Measurements from ENCODE around the gene CFAP70. TPM values are rescaled to one million over a fixed set of nuclear protein-coding genes. Genes with fewer than 3 reads are reported as not detected.
"Not testable (repeated sequence)": the region's sequence is repeated elsewhere in the genome, so short reads cannot be mapped to it uniquely, and the experiment has no call there.

Gene CFAP70
- total RNA-seq, 1 donor from 2014 or later, result 1.5 TPM

GRCh38 chr10:73357166-73357565 is 1.5 kb downstream of the CFAP70 start:
- ATAC-seq (ENCODE audit: poor library complexity) (no peak), DNase-seq (no peak)
- intact Hi-C loops (cut with DNase I), result no loop called here

DNA sequence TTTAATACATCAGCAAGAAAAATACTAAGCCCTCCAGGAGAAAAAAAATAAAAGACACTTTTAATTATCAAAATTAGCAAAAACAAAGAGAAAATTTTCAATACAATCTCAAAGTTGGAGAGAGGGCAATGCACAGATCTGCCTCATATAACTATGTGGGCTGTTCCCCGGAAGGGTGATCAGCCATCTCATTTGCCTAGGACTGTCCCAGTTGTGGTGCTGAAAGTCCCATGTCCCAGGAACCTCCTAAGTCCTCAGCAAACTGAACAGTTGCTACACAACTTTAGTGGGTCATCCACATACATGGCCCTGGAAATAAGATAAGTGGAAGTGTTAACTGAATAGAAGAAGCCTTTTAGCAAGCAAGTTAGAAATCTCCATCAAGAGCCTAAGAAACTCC is 14.4 kb downstream of the CFAP70 start:
- DNase-seq (no peak), ATAC-seq (ENCODE audit: poor library complexity) (no peak)
- intact Hi-C loops (cut with DNase I), result no loop called here

DNA sequence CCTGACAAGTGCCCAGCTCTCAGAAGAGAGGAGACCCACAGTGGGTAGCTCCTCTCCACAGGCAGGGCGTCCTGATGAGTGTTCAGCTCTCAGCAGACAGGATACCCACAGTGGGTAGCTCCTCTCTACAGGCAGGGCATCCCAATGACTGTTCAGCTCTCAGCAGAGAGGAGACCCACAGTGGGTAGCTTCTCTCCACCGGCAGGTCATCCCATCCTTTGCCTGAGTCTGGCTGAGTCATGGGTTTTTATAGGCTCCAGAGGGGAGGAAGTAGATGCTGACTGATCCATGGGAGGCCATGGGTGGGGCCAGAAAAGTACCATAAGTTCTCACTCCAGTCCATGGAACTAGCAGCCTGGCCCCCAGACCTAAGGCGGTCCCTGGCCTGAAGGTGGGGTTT is 18.5 kb downstream of the CFAP70 start:
- ATAC-seq (ENCODE audit: poor library complexity), result no peak
- intact Hi-C loops (cut with DNase I), result no loop called here
- DNase-seq, result no peak

DNA sequence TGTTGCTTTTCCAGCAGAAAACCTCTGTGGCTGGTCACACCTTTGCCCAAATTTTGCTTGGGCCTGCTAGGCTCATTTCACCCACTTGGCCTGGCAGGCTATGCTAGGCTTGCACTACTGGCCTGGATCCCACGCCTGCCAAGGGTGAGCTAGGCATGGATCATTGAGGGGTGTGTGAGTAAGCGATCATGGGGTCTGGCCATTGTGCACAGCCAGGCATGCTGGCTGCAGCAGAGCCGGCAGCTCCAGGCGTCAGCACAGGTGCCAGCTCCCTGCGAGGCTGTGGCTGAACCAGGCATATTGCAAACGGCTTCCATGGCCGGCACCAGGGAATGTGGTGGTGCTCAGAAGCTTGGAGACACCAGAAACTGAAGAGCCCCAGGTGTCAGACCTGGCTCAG is 19.2 kb downstream of the CFAP70 start:
- ATAC-seq (ENCODE audit: poor library complexity), result peak; percentile 68
- intact Hi-C loops (cut with DNase I), result no loop called here
- DNase-seq, result peak; percentile 46

GRCh38 chr10:73338801-73339368 is 19.8 kb downstream of the CFAP70 start:
- DNase-seq (no peak), ATAC-seq (ENCODE audit: poor library complexity) (no peak)
- intact Hi-C loops (cut with DNase I), result no loop called here

DNA sequence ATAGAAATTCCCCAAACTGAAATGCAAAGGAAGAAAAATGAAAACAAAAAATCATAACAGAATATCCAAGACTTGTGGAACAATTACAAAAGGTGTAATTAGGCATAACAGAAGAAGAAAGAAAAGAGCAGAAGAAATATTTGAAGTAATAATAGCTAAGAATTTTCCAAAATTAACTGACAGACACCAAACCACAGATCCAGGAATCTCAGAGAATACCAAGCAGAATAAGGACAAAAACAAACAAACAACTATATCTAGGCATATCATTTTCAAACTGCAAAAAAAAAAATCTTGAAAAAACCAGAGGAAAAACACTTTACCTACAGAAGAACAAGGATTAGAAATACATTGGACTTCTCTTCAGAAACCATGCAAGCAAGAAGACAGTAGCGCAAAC is 25.5 kb downstream of the CFAP70 start:
- DNase-seq (no peak), ATAC-seq (ENCODE audit: poor library complexity) (no peak)
- intact Hi-C loops (cut with DNase I), result no loop called here

- no peak for DNase-seq
- no peak for ATAC-seq (ENCODE audit: poor library complexity)
- intact Hi-C loops (cut with DNase I), result no loop called here
Observed at GRCh38 chr10:73332379-73332778, 26.3 kb downstream of the CFAP70 start.

- intact Hi-C loops (cut with DNase I); DNase-seq; ATAC-seq (ENCODE audit: poor library complexity): not testable (repeated sequence)
Observed at GRCh38 chr10:73328523-73328922, 30.1 kb downstream of the CFAP70 start.

DNA sequence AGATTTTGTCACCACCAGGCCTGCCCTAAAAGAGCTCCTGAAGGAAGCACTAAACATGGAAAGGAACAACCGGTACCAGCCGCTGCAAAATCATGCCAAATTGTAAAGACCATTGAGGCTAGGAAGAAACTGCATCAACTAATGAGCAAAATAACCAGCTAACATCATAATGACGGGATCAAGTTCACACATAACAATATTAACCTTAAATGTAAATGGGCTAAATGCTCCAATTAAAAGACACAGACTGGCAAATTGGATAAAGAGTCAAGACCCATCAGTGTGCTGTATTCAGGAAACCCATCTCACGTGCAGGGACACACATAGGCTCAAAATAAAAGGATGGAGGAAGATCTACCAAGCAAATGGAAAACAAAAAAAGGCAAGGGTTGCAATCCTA is 33.4 kb downstream of the CFAP70 start:
- DNase-seq; ATAC-seq (ENCODE audit: poor library complexity); intact Hi-C loops (cut with DNase I): not testable (repeated sequence)

DNA sequence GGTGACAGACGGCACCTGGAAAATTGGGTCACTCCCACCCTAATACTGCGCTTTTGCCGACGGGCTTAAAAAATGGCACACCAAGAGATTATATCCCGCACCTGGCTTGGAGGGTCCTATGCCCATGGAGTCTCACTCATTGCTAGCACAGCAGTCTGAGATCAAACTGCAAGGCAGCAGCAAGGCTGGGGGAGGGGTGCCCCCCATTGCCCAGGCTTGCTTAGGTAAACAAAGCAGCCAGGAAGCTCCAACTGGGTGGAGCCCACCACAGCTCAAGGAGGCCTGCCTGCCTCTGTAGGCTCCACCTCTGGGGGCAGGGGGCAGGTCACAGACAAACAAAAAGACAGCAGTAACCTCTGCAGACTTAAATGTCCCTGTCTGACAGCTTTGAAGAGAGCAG is 35.1 kb downstream of the CFAP70 start:
- DNase-seq; ATAC-seq (ENCODE audit: poor library complexity); intact Hi-C loops (cut with DNase I): not testable (repeated sequence)

GRCh38 chr10:73310475-73310874 is 48.2 kb downstream of the CFAP70 start:
- intact Hi-C loops (cut with DNase I), result no loop called here
- DNase-seq, result no peak
- ATAC-seq (ENCODE audit: poor library complexity), result no peak

- intact Hi-C loops (cut with DNase I), result no loop called here
- no peak for ATAC-seq (ENCODE audit: poor library complexity)
Observed at GRCh38 chr10:73307203-73307800, 51.4 kb downstream of the CFAP70 start.

GRCh38 chr10:73306171-73306708 is 52.4 kb downstream of the CFAP70 start:
- intact Hi-C loops (cut with DNase I), result no loop called here
- no peak for DNase-seq

More at GRCh38 chr10:73307203-73307800, 51.4 kb downstream of the CFAP70 start:
- no peak for DNase-seq

DNA sequence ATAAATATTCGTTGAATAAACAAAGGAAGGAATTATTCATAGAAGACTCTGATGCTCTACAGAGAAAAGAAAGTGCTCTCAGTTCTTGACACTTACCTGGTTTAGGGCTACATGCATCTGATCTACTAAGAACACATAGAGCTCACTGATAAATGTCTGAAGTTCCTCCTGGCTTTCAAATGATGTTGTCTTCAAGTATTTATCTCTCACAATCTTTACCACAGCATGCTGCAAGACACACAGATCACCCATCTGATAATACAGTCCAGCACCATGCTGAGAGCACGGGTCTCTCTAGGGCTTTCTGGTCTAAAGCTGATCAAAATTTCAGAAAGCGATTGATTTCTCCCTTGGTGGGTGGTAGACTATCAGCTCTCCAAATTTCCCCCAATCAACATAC is 61.7 kb downstream of the CFAP70 start:
- ATAC-seq (ENCODE audit: poor library complexity) (no peak), DNase-seq (no peak)
- intact Hi-C loops (cut with DNase I), result no loop called here

More at GRCh38 chr10:73306171-73306708, 52.4 kb downstream of the CFAP70 start:
- no peak for ATAC-seq (ENCODE audit: poor library complexity)

DNA sequence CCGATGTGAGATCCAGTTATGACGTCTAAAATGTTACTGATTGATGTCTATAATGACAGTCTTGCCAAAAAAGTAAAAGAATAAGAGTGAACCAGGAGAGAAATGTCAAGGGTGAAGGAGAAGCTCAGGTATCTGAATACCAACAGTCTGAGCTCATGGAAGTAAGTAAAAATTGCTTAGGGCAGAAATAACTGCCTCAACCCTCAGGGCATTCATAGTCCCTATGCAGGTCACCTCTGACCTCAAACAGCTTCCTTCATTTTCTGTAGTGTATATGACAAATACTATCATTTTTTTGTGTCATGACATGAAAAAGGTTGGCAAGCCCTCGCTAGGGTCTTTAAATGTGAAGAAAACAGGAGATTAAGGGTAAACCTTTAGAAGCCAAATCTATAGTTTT is 65.2 kb downstream of the CFAP70 start:
- intact Hi-C loops (cut with DNase I), result no loop called here
- DNase-seq, result no peak
- ATAC-seq (ENCODE audit: poor library complexity), result no peak

- intact Hi-C loops (cut with DNase I), result no loop called here
- DNase-seq (no peak), ATAC-seq (ENCODE audit: poor library complexity) (no peak)
Observed at GRCh38 chr10:73289958-73290357, 68.7 kb downstream of the CFAP70 start.

GRCh38 chr10:73287441-73287840 is 71.2 kb downstream of the CFAP70 start:
- DNase-seq (no peak), ATAC-seq (ENCODE audit: poor library complexity) (no peak)
- intact Hi-C loops (cut with DNase I), result no loop called here

- intact Hi-C loops (cut with DNase I), result no loop called here
- ATAC-seq (ENCODE audit: poor library complexity) (no peak), DNase-seq (no peak)
Observed at GRCh38 chr10:73281097-73281496, 77.6 kb downstream of the CFAP70 start.

DNA sequence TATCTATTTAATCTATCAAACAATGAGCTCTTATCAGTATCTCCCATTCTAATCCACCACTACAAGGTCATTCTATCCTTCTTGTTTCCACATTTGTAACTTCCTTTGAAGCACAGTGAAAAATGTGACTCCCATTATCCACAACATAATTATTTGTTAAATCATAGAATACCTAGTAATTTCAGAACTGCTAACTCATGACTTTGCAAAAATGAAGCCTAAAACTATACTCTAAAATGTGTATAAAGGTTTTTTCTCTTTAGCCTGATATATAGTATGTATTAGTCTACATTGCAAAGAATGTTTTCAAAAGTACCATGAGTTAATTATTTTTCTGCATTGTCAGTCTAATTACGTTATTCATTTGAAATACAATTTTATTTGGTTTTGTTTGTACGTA is 94.2 kb downstream of the CFAP70 start:
- DNase-seq (no peak), ATAC-seq (ENCODE audit: poor library complexity) (no peak)
- intact Hi-C loops (cut with DNase I), result no loop called here

DNA sequence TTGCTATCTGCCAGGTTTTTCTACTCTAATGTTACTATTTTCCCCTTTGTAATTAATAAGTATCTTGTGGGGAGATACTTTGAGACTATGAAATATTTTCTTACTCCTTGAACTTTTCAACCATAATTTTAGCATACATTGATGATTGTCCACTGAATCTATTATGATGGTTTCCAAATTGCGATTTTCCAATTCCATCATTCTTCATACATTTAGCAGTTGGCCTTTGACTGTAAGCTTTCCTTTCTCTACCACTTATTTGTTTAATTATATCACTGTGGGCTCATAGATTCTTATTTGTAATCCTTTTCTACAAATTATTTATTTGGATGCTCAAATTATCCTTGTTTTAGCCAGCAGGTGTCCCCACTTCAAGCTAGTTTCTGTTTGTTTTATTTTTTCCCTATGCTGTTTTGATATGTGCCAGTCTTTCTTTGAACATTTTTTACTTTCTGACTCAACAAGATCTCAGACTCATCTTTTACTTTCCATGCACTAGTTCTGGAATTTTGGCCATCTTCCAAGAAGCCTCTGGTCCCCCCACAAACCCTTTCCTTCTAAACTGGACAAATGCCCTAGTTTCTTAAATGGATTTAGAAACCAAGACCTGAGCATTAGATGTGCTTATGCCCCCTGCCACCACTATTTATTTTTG is 94.8 kb downstream of the CFAP70 start:
- ATAC-seq (ENCODE audit: poor library complexity) (no peak), DNase-seq (no peak)
- intact Hi-C loops (cut with DNase I), result no loop called here

Data from Right ventricle myocardium superior (tissue), 1 donor.